ENCODE results near the gene ST8SIA6.
"Not testable (repeated sequence)": the region's sequence is repeated elsewhere in the genome, so short reads cannot be mapped to it uniquely, and the experiment has no call there.

ST8SIA6 gene

GRCh38 chr10:17443707-17444387, 10.5 kb downstream of the ST8SIA6 start:
- TF ChIP-seq SNAI2 (CRISPR knock-in tag; IDR thresholded peaks at IDR 0.05) (no peak), CREB5 (CRISPR knock-in tag; IDR thresholded peaks at IDR 0.05; ENCODE audit: low read depth) (no peak), ZC3H10 (CRISPR knock-in tag; IDR thresholded peaks at IDR 0.05) (no peak), ZNF70 (CRISPR knock-in tag; IDR thresholded peaks at IDR 0.05) (no peak), ZFP30 (CRISPR knock-in tag; IDR thresholded peaks at IDR 0.05) (no peak), ARNTL (CRISPR knock-in tag; IDR thresholded peaks at IDR 0.05; ENCODE audit: borderline replicate concordance, low read depth) (no peak), BACH2 (CRISPR knock-in tag; IDR thresholded peaks at IDR 0.05; ENCODE audit: borderline replicate concordance) (no peak), POU6F1 (CRISPR knock-in tag; IDR thresholded peaks at IDR 0.05; ENCODE audit: borderline replicate concordance, low read depth) (no peak), ZFP3 (CRISPR knock-in tag; IDR thresholded peaks at IDR 0.05) (no peak), TOX (CRISPR knock-in tag; IDR thresholded peaks at IDR 0.05; ENCODE audit: borderline replicate concordance) (no peak), GLIS3 (CRISPR knock-in tag; IDR thresholded peaks at IDR 0.05) (no peak), ZNF565 (CRISPR knock-in tag; conservative IDR thresholded peaks at IDR 0.05; ENCODE audit: low read depth) (no peak), ESRRG (CRISPR knock-in tag; IDR thresholded peaks at IDR 0.05) (no peak), PPARA (CRISPR knock-in tag; IDR thresholded peaks at IDR 0.05; ENCODE audit: borderline replicate concordance) (no peak), OSR1 (CRISPR knock-in tag; IDR thresholded peaks at IDR 0.05) (no peak)
- TF ChIP-seq, protein P1, sequence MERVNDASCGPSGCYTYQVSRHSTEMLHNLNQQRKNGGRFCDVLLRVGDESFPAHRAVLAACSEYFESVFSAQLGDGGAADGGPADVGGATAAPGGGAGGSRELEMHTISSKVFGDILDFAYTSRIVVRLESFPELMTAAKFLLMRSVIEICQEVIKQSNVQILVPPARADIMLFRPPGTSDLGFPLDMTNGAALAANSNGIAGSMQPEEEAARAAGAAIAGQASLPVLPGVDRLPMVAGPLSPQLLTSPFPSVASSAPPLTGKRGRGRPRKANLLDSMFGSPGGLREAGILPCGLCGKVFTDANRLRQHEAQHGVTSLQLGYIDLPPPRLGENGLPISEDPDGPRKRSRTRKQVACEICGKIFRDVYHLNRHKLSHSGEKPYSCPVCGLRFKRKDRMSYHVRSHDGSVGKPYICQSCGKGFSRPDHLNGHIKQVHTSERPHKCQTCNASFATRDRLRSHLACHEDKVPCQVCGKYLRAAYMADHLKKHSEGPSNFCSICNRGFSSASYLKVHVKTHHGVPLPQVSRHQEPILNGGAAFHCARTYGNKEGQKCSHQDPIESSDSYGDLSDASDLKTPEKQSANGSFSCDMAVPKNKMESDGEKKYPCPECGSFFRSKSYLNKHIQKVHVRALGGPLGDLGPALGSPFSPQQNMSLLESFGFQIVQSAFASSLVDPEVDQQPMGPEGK (CRISPR knock-in tag; IDR thresholded peaks at IDR 0.05; ENCODE audit: borderline replicate concordance): no peak
- ATAC-seq: no peak

- ATAC-seq: no peak
- no peak for TF ChIP-seq CSDC2 (CRISPR knock-in tag; IDR thresholded peaks at IDR 0.05)
- TF ChIP-seq OSR1 (CRISPR knock-in tag; IDR thresholded peaks at IDR 0.05): no peak
- TF ChIP-seq ZFP30 (CRISPR knock-in tag; IDR thresholded peaks at IDR 0.05): no peak
- TF ChIP-seq ESRRG (CRISPR knock-in tag; IDR thresholded peaks at IDR 0.05): no peak
- TF ChIP-seq, protein P1 (CRISPR knock-in tag; IDR thresholded peaks at IDR 0.05; ENCODE audit: borderline replicate concordance): no peak
- no peak for TF ChIP-seq PPARA (CRISPR knock-in tag; IDR thresholded peaks at IDR 0.05; ENCODE audit: borderline replicate concordance)
- no peak for TF ChIP-seq CREB5 (CRISPR knock-in tag; IDR thresholded peaks at IDR 0.05; ENCODE audit: low read depth)
- no peak for TF ChIP-seq ZNF565 (CRISPR knock-in tag; conservative IDR thresholded peaks at IDR 0.05; ENCODE audit: low read depth)
- TF ChIP-seq, protein P2, sequence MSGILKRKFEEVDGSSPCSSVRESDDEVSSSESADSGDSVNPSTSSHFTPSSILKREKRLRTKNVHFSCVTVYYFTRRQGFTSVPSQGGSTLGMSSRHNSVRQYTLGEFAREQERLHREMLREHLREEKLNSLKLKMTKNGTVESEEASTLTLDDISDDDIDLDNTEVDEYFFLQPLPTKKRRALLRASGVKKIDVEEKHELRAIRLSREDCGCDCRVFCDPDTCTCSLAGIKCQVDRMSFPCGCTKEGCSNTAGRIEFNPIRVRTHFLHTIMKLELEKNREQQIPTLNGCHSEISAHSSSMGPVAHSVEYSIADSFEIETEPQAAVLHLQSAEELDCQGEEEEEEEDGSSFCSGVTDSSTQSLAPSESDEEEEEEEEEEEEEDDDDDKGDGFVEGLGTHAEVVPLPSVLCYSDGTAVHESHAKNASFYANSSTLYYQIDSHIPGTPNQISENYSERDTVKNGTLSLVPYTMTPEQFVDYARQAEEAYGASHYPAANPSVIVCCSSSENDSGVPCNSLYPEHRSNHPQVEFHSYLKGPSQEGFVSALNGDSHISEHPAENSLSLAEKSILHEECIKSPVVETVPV (CRISPR knock-in tag; IDR thresholded peaks at IDR 0.05): no peak
Measured at GRCh38 chr10:17438583-17438982, 15.8 kb downstream of the ST8SIA6 start.

DNA sequence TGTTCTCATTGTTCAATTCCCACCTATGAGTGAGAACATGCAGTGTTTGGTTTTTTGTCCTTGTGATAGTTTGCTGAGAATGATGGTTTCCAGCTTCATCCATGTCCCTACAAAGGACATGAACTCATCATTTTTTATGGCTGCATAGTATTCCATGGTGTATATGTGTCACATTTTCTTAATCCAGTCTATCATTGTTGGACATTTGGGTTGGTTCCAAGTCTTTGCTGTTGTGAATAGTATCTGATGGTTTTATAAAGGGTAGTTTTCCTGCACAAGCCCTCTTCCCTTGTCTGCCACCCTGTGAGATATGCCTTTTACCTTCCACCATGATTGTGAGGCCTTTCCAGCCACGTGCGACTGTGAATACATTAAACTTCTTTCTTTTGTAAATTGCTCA, 17.8 kb downstream of the ST8SIA6 start:
- ATAC-seq: not testable (repeated sequence)
